SK-N-SH (cell line): ENCODE results near the gene ATP8A2. TPM values are rescaled to one million over a fixed set of nuclear protein-coding genes. Genes with fewer than 3 reads are reported as not detected.

ENCODE experiments used
- CTCF ChIA-PET: fragments of 300-600, 350-600 bp; formaldehyde crosslinking; extraction: SDS; loops from one replicate; lab custom pipeline; 2021; lab: Yijun Ruan, JAX
- POLR2A ChIA-PET: fragments of 350-600 bp; sonication (Branson Sonifier 250); formaldehyde crosslinking; extraction: SDS; loops from one replicate; lab custom pipeline; 2020; ENCODE audit warnings: antibody characterized with exemption, inconsistent platforms; lab: Yijun Ruan, JAX
- DNase-seq: peaks from one replicate; pipeline ENCODE4 v3.0.0; 2012
- H2AFZ ChIP-seq: fragments of 200-600 bp; sonication (generic); 2 replicates; pipeline ENCODE4 v1.8.1; 2016; ENCODE audit warnings: antibody characterized with exemption, mild to moderate bottlenecking, low read depth
- H3F3A ChIP-seq: fragments of 200-600 bp; sonication (generic); replicated peaks from 2 replicates; pipeline ENCODE3; 2016; ENCODE audit warnings: antibody characterized with exemption, mild to moderate bottlenecking; ENCODE audit not compliant: insufficient read depth
- H3K27ac ChIP-seq, 2 experiments: fragments of 200-500 bp in 1 of 2; fragments of 200-600 bp in 1 of 2; sonication (Bioruptor generic) in 1 of 2; sonication (generic), shearing (Covaris generic) in 1 of 2; 2 replicates each; pipeline versions ENCODE4 v1.5.1 to v1.6.1; 2014 to 2016; ENCODE audit warnings: low read depth in 2 of 2, inconsistent platforms in 1 of 2, low read length in 1 of 2, mild to moderate bottlenecking in 1 of 2, mixed read lengths in 1 of 2
- H3K27me3 ChIP-seq: fragments of 200-600 bp; sonication (generic), shearing (Covaris generic); 2 replicates; pipeline ENCODE4 v1.6.1; 2016; ENCODE audit warnings: mixed run types; ENCODE audit not compliant: insufficient read depth
- H3K36me3 ChIP-seq, 2 experiments: fragments of 200-500 bp in 1 of 2; fragments of 200-600 bp in 1 of 2; sonication (Bioruptor generic) in 1 of 2; sonication (generic) in 1 of 2; replicated peaks in 1 of 2; 2 replicates each; pipeline versions ENCODE3 to v1.5.1; 2014 to 2016; ENCODE audit warnings: low read length in 1 of 2, mild to moderate bottlenecking in 1 of 2; ENCODE audit not compliant: insufficient read depth in 2 of 2, control insufficient read depth in 1 of 2
- H3K4me1 ChIP-seq, 2 experiments: fragments of 200-500 bp in 1 of 2; fragments of 200-600 bp in 1 of 2; sonication (Bioruptor generic) in 1 of 2; sonication (generic), shearing (Covaris generic) in 1 of 2; 2 replicates each; pipeline versions ENCODE4 v1.5.1 to v1.6.1; 2014 to 2016; ENCODE audit warnings: low read depth in 1 of 2, low read length in 1 of 2, mixed run types in 1 of 2; ENCODE audit not compliant: insufficient read depth in 2 of 2, control insufficient read depth in 1 of 2
- H3K4me2 ChIP-seq: fragments of 200-600 bp; sonication (generic), shearing (Covaris generic); 2 replicates; pipeline ENCODE4 v1.6.1; 2017; ENCODE audit warnings: mixed run types
- H3K4me3 ChIP-seq, 2 experiments: fragments of 200-500 bp in 1 of 2; fragments of 200-600 bp in 1 of 2; sonication (Bioruptor generic) in 1 of 2; sonication (generic), shearing (Covaris generic) in 1 of 2; 2 replicates each; pipeline versions ENCODE4 v1.5.1 to v1.8.1; 2014 to 2016; ENCODE audit warnings: low read depth in 2 of 2, inconsistent platforms in 1 of 2, low read length in 1 of 2, mild to moderate bottlenecking in 1 of 2, mixed read lengths in 1 of 2, moderate library complexity in 1 of 2
- H3K79me2 ChIP-seq: fragments of 200-600 bp; sonication (generic); 2 replicates; pipeline ENCODE4 v1.8.1; 2017; ENCODE audit warnings: mild to moderate bottlenecking; ENCODE audit not compliant: insufficient read depth
- H3K9ac ChIP-seq: fragments of 200-600 bp; sonication (generic); 2 replicates; pipeline ENCODE4 v1.6.1; 2017; ENCODE audit warnings: mixed run types
- H3K9me2 ChIP-seq: fragments of 200-600 bp; sonication (generic); 2 replicates; pipeline ENCODE4 v1.6.1; 2017; ENCODE audit warnings: mixed run types
- H3K9me3 ChIP-seq: fragments of 200-600 bp; sonication (generic); 2 replicates; pipeline ENCODE4 v1.6.1; 2017; ENCODE audit warnings: mixed run types, mild to moderate bottlenecking, moderate library complexity
- H4K20me1 ChIP-seq: fragments of 200-600 bp; sonication (generic); 2 replicates; pipeline ENCODE4 v1.6.1; 2017; ENCODE audit warnings: mild to moderate bottlenecking, mixed run types; ENCODE audit not compliant: insufficient read depth
- EP300 ChIP-seq, 2 experiments: IDR thresholded peaks; 2 replicates each; pipeline versions ENCODE4 v1.4.0 to v1.6.1; 2012; ENCODE audit warnings: borderline replicate concordance in 1 of 2, low read depth in 1 of 2, low read length in 1 of 2
- FOXM1 ChIP-seq: IDR thresholded peaks from 2 replicates; pipeline ENCODE4 v1.4.0; 2012; ENCODE audit warnings: low read depth, mild to moderate bottlenecking
- JUND ChIP-seq: IDR thresholded peaks from 2 replicates; pipeline ENCODE4 v1.4.0; 2012
- MAX ChIP-seq: IDR thresholded peaks from 2 replicates; pipeline ENCODE4 v1.4.0; 2012; ENCODE audit warnings: low read depth
- MEF2A ChIP-seq: IDR thresholded peaks from 2 replicates; pipeline ENCODE4 v1.4.0; 2012; ENCODE audit warnings: low read depth, borderline replicate concordance
- NFIC ChIP-seq: IDR thresholded peaks from 2 replicates; pipeline ENCODE4 v1.4.0; 2012; ENCODE audit warnings: borderline replicate concordance
- NRF1 ChIP-seq: IDR thresholded peaks from 2 replicates; pipeline ENCODE4 v1.6.1; 2012; ENCODE audit warnings: low read depth, mild to moderate bottlenecking, low read length
- RAD21 ChIP-seq: IDR thresholded peaks from 2 replicates; pipeline ENCODE4 v1.6.1; 2012; ENCODE audit warnings: mild to moderate bottlenecking, low read length
- RCOR1 ChIP-seq: fragments of 150-350 bp; IDR thresholded peaks from 2 replicates; pipeline ENCODE4 v1.6.1; 2017; ENCODE audit warnings: antibody characterized with exemption, low read length
- RFX5 ChIP-seq: IDR thresholded peaks from 2 replicates; pipeline ENCODE4 v1.6.1; 2012; ENCODE audit warnings: mild to moderate bottlenecking, improper control_type of control experiment, low read length
- SIN3A ChIP-seq: IDR thresholded peaks from 2 replicates; pipeline ENCODE4 v1.6.1; 2012; ENCODE audit warnings: low read depth, mild to moderate bottlenecking, low read length, moderate library complexity, borderline replicate concordance
- SMC3 ChIP-seq: IDR thresholded peaks from 2 replicates; pipeline ENCODE4 v1.6.1; 2012; ENCODE audit warnings: low read depth, low read length, improper control_type of control experiment
- TEAD4 ChIP-seq: IDR thresholded peaks from 2 replicates; pipeline ENCODE4 v1.4.0; 2012; ENCODE audit warnings: mild to moderate bottlenecking, borderline replicate concordance; ENCODE audit not compliant: insufficient read depth
- WGBS: methylation state at CpG from one replicate; pipeline ENCODE4 v1.1.6; 2017; ENCODE audit warnings: low lambda C conversion rate; 5-methylcytosine and 5-hydroxymethylcytosine counted together
- polyA plus RNA-seq, 3 experiments: library from polyadenylated mRNA; depleted of rRNA; stranded (reverse); fragments of >200 nt; gene quantifications; 2 replicates each; pipeline ENCODE4 v1.2.3, GENCODE V29; 2012
- TF ChIP-seq, protein P1 (sequence below): IDR thresholded peaks from 2 replicates; pipeline ENCODE4; 2012
- TF ChIP-seq, protein P2 (sequence below): IDR thresholded peaks from 2 replicates; pipeline ENCODE4 v1.6.1; 2012; ENCODE audit warnings: mild to moderate bottlenecking, low read depth, low read length, moderate library complexity
- TF ChIP-seq, protein P3 (sequence below): IDR thresholded peaks from 2 replicates; pipeline ENCODE4 v1.4.0; 2012; ENCODE audit warnings: low read depth, borderline replicate concordance

The ATP8A2 gene
- polyA plus RNA-seq, 1 of the 3 experiments (the other 2 are of a cell fraction) = 0.02 TPM

GRCh38 chr13:25733001-25733491 is 361.3 kb downstream of the ATP8A2 start:
- H3K4me3 ChIP-seq = no peak overlapping the region
- H3K27me3 ChIP-seq = no peaks in the 10 kb centered on the region
- H3K36me3 ChIP-seq = no peaks in the 10 kb centered on the region
- H2AFZ ChIP-seq = no peak overlapping the region
- TF ChIP-seq SIN3A (no peak), MEF2A (no peak), RAD21 (no peak), NRF1 (no peak), FOXM1 (no peak), SMC3 (no peak), EP300 (IDR thresholded peaks at IDR 0.05; ENCODE audit: borderline replicate concordance in 1 of 2, low read depth in 1 of 2, low read length in 1 of 2) (no peak), RCOR1 (no peak), RFX5 (no peak), NFIC (no peak), JUND (no peak), TEAD4 (no peak), MAX (no peak)
- TF ChIP-seq, protein P1, sequence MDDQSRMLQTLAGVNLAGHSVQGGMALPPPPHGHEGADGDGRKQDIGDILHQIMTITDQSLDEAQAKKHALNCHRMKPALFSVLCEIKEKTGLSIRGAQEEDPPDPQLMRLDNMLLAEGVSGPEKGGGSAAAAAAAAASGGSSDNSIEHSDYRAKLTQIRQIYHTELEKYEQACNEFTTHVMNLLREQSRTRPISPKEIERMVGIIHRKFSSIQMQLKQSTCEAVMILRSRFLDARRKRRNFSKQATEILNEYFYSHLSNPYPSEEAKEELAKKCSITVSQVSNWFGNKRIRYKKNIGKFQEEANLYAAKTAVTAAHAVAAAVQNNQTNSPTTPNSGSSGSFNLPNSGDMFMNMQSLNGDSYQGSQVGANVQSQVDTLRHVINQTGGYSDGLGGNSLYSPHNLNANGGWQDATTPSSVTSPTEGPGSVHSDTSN = no peak
- TF ChIP-seq, protein P2, sequence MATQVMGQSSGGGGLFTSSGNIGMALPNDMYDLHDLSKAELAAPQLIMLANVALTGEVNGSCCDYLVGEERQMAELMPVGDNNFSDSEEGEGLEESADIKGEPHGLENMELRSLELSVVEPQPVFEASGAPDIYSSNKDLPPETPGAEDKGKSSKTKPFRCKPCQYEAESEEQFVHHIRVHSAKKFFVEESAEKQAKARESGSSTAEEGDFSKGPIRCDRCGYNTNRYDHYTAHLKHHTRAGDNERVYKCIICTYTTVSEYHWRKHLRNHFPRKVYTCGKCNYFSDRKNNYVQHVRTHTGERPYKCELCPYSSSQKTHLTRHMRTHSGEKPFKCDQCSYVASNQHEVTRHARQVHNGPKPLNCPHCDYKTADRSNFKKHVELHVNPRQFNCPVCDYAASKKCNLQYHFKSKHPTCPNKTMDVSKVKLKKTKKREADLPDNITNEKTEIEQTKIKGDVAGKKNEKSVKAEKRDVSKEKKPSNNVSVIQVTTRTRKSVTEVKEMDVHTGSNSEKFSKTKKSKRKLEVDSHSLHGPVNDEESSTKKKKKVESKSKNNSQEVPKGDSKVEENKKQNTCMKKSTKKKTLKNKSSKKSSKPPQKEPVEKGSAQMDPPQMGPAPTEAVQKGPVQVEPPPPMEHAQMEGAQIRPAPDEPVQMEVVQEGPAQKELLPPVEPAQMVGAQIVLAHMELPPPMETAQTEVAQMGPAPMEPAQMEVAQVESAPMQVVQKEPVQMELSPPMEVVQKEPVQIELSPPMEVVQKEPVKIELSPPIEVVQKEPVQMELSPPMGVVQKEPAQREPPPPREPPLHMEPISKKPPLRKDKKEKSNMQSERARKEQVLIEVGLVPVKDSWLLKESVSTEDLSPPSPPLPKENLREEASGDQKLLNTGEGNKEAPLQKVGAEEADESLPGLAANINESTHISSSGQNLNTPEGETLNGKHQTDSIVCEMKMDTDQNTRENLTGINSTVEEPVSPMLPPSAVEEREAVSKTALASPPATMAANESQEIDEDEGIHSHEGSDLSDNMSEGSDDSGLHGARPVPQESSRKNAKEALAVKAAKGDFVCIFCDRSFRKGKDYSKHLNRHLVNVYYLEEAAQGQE = no peak
- TF ChIP-seq, protein P3, sequence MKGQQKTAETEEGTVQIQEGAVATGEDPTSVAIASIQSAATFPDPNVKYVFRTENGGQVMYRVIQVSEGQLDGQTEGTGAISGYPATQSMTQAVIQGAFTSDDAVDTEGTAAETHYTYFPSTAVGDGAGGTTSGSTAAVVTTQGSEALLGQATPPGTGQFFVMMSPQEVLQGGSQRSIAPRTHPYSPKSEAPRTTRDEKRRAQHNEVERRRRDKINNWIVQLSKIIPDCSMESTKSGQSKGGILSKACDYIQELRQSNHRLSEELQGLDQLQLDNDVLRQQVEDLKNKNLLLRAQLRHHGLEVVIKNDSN = no peak
- ChIA-PET CTCF (no interaction called here), POLR2A (no interaction called here)
- H4K20me1 ChIP-seq = no peaks in the 10 kb centered on the region
- no peaks in the 10 kb centered on the region for H3K79me2 ChIP-seq
- H3K9ac ChIP-seq = no peak overlapping the region
- no peak for DNase-seq
- H3K9me3 ChIP-seq = 0 out of 2 replicates have a peak, but pooled peaks cover 3% of the 10 kb centered on the region
- no peaks in the 10 kb centered on the region for H3F3A ChIP-seq
- no peak overlapping the region for H3K27ac ChIP-seq
- H3K9me2 ChIP-seq = no peaks in the 10 kb centered on the region
- no peak overlapping the region for H3K4me2 ChIP-seq
- H3K4me1 ChIP-seq = no peaks in the 10 kb centered on the region; a peak in 1 of 4 replicates
- WGBS = 43% methylated on average over 5 of the region's 5 CpGs
